HG03196 (cell line): ENCODE data around the gene MRPL37.
"Not testable (repeated sequence)": the region's sequence is repeated elsewhere in the genome, so short reads cannot be mapped to it uniquely, and the experiment has no call there.

ENCODE experiments used
- ATAC-seq: cut with Tn5 transposase; IDR thresholded peaks from one replicate; pipeline ENCODE4 v1.9.1; 2021; ENCODE audit not compliant: unreplicated experiment

The MRPL37 gene

GRCh38 chr1:54171606-54172005 lies 28.4 kb upstream of the MRPL37 start:
- no peak for ATAC-seq

DNA sequence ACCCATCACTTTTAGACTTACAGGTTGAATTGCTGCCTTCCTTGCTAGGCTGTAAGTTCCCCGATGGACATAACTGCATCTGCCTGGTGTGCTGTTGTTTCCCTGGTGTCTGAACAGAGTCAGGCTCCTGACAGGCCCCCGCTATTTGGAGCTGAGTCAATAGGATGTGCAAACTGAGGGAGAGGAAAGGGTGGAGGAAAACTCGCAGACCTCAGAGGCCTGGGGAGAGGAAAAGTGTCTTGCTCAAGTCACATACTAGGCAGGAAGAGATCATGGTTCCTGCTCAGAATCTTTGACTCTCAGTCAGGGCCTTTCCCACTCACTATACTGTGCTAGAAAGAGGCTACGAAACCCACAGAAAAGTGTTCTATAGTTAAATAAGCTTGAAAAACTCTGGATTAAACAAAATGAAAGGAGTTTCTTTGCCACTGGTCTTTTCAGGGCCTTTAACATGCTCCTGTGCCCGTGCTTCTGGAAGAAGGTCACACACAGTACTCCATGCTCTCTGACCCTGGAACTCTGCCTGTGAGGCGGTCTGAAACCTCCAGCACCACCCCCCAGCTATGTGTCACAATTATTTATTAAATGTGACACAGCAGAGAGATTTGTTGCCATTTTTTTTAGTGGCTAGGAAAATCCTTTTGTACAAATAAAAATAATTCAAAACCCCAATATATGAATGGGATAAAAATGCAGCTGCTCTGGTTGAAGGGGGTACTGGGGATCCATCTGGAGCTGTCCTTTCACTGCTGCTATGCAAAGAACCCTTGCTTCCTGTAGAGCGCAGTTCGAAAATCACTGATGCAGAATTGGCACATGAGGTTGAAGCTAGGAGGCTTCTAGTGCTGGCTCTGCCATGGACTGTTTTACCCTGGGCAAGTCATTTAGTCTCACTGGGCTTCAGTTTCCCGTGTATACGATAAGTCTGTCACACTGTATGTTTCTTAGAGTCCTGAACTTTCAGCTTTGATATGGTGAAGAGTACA lies 27.1 kb upstream of the MRPL37 start:
- ATAC-seq: no peak

- ATAC-seq: no peak
These were observed 26.3 kb upstream of the MRPL37 start for GRCh38 chr1:54173681-54174080.

GRCh38 chr1:54174106-54174505 lies 25.9 kb upstream of the MRPL37 start:
- no peak for ATAC-seq

GRCh38 chr1:54176621-54177327 lies 23.2 kb upstream of the MRPL37 start:
- no peak for ATAC-seq

GRCh38 chr1:54177726-54178125 lies 22.2 kb upstream of the MRPL37 start:
- ATAC-seq: no peak

GRCh38 chr1:54178296-54179070 lies 21.5 kb upstream of the MRPL37 start:
- no peak for ATAC-seq

DNA sequence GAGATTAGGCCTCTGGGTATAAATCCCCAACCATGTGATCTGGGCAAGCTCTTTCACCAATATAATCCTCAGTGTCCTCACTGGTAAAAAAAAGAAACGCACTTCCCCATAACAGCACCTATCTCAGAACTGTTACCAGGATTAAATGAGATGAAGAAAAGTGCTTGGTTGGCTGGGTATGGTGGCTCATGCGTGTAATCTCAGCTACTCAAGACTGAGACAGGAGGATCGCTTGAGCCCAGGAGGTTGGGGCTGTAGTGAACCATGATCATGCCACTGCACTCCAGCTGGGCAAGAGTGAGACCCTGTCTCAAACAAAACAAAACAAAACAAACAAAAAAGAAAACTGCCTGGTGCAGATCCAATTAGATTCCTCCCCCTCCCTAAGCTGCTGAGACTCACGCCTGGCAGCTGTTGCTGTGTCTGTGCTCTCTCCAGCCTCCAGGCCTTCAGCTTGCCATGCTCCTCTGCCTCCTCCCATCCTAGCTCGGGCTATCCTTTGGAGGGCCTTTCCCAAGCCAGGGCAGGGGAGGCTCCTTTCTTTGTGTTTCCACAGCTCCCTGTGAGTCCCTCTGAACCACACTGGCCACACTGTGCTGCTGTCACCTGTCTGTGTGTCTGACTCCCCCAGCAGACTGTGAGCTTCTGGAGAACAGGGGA lies 19.1 kb upstream of the MRPL37 start:
- no peak for ATAC-seq

DNA sequence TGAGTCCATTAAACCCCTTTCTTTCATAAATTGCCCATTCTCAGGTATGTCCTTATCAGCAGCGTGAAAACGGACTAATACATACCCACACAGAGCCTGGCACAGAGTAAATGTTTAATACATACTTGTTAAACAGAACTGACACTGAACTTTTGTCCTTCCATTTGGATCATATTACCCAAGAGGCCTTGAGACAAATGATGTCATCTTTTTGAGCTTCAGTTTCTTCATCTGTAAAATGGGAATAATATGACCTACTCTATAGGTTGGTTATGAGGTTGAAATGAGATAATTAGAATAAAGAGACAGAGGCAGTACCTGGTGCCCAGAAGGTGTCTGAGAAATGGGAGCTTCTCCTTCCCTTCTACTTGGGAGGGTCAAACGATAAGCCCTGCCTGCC lies 13.9 kb upstream of the MRPL37 start:
- no peak for ATAC-seq

- no peak for ATAC-seq
These were observed 11.7 kb upstream of the MRPL37 start for GRCh38 chr1:54188291-54188690.

DNA sequence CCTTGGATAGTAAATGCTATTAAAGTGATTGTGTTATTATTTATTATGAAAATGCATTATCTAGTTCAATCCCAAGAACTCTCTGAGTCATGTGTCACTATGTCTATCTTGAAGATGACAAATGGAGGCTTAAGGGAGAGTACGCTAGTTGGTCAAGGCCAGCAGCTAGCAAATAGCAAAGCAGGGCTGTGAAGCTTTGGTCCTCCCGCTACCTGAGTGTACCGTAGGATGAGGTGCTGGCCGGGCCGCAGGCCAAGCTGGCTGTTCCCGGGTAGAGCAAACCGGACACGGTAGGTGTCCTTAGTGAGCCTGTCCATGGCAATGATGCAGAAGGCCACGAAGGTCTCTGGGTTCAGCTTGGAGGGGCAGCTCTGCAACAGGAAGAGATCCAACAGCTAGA lies 9.4 kb upstream of the MRPL37 start:
- ATAC-seq: no peak

DNA sequence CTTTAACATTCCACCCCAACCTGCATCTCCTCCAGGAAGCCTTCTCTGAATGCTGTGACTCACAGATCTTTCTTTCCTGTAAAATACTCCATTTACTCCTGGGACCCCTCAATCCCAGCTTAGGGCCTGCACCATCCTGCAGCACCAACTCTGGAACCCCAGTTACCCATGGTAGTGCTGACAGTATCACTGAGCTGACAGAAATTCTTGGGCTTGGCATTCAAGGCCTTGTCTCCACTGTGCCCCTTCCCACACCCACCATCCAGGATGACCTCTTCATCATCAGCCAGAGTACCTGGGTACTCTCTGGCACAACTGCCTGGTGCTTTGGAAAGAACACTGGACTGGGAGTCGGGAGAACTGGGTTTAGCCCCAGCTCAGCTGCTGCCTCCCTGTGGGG lies 8.4 kb upstream of the MRPL37 start:
- ATAC-seq: no peak

DNA sequence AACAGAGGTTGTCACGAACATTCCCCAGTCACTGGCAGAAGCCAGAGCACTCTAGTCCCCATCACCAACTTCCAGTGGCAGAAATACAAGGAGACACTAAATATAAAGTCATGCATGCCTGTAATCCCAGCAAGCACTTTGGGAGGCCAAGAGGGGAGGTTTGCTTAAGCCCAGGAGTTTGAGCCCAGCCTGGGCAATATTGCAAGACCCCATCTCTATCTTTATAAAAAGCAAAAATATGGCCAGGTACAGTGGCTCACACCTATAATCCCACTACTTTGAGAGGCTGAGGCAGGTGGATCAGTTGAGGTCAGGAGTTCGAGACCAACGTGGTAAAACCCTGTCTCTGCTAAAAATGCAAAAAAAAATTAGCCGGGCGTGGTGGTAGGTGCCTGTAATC lies 6.5 kb upstream of the MRPL37 start:
- ATAC-seq: no peak

GRCh38 chr1:54199151-54199764 lies 709 bp upstream of the MRPL37 start:
- ATAC-seq: no peak

DNA sequence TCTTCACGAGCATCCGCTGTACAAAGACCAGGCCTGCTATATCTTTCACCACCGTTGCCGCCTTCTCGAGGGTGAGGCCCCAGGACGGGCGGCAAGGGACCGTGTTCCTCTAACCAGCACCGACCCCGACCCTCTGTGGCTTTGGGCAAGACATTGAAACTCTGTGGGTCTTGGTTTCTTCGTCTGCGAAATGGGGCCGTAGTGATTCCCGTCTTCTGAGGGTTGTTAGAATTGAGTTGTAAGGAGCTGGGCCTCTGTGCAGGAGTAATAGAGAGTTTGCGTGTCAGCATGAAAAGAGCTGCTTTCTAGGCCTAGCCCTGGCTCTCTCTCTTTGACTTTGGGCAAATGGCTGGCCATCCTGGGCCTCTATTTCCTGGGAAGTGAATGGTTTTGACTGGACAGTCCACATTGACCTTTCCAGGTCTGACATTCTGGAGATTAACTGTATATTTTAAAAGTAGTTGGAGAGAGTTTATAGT lies 591 bp downstream of the MRPL37 start:
- ATAC-seq: peak; percentile 15

DNA sequence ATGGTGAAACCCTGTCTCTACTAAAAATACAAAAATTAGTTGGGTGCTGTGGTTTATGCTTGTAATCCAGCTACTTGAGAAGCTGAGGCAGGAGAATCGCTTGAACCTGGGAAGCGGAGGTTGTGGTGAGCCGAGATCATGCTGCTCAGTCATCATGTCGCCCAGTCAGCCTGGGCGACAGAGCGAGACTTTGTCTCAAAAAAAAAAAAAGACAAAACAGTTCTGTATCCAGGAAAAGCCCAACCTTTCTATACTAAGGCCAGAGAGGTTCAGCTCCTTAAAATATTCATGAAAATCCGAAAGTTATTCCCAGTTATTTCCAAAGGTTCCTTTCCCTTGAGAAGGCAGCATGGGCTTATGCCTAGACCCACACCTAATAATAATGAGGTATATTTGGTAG lies 4.2 kb downstream of the MRPL37 start:
- no peak for ATAC-seq

DNA sequence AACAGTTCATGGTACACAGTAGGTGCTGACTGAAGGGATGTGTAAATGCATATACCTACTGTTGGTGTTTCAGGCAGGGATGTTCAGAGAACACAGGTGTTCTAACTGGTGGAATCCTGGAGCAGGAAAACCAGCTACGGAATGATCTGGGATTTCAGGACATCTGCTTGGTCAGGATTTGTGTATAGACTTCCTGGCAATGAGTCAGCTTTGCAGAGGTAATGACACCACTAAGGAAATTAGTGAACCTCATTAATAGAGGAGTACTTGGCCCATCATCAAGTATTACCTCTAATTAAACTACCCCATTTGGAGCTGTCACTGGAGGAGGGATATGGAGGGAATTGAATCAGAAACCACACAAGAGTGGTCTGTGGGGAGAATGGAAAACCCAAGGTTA lies 7.3 kb downstream of the MRPL37 start:
- no peak for ATAC-seq

DNA sequence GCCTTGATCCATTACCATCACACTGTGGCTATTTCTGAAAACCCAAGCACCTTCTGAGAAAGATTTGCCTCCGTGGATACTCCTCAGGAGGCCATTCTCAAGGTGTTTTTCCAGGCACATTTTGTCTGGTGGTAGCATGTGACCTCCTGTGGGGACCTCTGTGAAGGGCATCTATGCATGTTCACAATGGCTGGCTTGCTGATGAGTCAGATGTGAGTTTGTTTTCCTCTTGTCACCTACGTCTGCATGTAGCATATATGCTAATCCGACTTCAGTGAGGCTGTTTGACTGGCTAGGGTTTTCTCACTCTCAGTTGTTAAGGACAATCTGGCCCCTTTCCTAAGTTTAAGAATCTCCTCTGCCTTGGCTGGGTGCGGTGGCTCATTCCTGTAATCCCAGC lies 7.9 kb downstream of the MRPL37 start:
- not testable (repeated sequence) for ATAC-seq

DNA sequence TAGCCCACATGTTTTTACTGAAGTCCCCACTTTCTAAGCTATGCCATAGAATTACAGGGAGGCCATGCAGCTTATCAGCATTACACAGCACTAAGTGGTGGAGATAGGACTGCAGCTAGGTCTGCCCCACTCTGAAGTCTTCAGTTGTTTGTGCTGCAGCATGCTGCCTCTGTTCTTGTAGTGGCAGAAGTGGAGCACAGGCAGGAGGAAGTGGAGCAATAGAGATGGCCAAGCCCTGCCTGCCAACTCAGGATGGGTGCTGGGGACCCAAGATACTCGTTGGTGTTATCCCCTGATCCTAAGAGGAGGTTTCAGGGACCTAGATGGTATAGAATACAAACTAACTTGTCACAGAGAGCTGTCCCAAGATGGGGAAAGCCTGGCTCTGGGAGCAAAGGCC lies 12.9 kb downstream of the MRPL37 start:
- no peak for ATAC-seq

DNA sequence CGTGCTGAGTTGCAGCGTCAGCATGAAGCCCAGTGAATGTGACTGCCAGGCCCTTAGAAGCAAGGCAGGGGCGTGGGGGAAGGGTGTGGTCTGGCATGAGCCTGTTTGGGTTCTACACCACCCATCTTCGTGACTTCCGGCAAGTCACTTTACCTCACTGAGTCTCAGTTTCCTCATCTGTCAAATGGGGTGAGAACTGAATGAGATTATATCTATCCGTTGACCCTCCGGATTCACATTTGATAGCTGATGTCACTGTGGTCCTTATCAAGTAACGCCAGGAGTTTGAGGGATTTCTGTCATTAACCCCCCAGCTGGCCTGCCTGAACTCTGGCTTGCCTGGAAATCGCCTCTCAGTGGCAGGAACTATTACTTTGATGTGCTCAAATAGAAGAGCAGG lies 15.6 kb downstream of the MRPL37 start:
- ATAC-seq: no peak
